ENCODE measurements around the gene UBE2U.
"Not testable (repeated sequence)": the region's sequence is repeated elsewhere in the genome, so short reads cannot be mapped to it uniquely, and the experiment has no call there.

Gene UBE2U

GRCh38 chr1:64194168-64195080, 9.0 kb upstream of the UBE2U start:
- no peak for DNase-seq

GRCh38 chr1:64195081-64195395, 8.4 kb upstream of the UBE2U start:
- no peak for DNase-seq

GRCh38 chr1:64196074-64196870, 7.2 kb upstream of the UBE2U start:
- no peak for DNase-seq

GRCh38 chr1:64197076-64197475, 6.3 kb upstream of the UBE2U start:
- DNase-seq: no peak

- no peak for DNase-seq
Observed at GRCh38 chr1:64199154-64199553, 4.3 kb upstream of the UBE2U start.

- no peak for DNase-seq
Observed at GRCh38 chr1:64200064-64200463, 3.4 kb upstream of the UBE2U start.

- no peak for DNase-seq
Observed at GRCh38 chr1:64209221-64209620, 5.8 kb downstream of the UBE2U start.

- DNase-seq: no peak
Observed at GRCh38 chr1:64212031-64212430, 8.6 kb downstream of the UBE2U start.

GRCh38 chr1:64215576-64215975, 12.2 kb downstream of the UBE2U start:
- peak; percentile 23 for DNase-seq

GRCh38 chr1:64220241-64220640, 16.8 kb downstream of the UBE2U start:
- DNase-seq: no peak

GRCh38 chr1:64223329-64224151, 20.1 kb downstream of the UBE2U start:
- no peak for DNase-seq

GRCh38 chr1:64224236-64224635, 20.8 kb downstream of the UBE2U start:
- DNase-seq: not testable (repeated sequence)

GRCh38 chr1:64228167-64228957, 24.9 kb downstream of the UBE2U start:
- DNase-seq: no peak

GRCh38 chr1:64229307-64229706, 25.9 kb downstream of the UBE2U start:
- DNase-seq: no peak

- no peak for DNase-seq
Observed at GRCh38 chr1:64231153-64231552, 27.7 kb downstream of the UBE2U start.

GRCh38 chr1:64231654-64232053, 28.2 kb downstream of the UBE2U start:
- no peak for DNase-seq

- no peak for DNase-seq
Observed at GRCh38 chr1:64234714-64235113, 31.3 kb downstream of the UBE2U start.

GRCh38 chr1:64235181-64235580, 31.8 kb downstream of the UBE2U start:
- no peak for DNase-seq

GRCh38 chr1:64235910-64236309, 32.5 kb downstream of the UBE2U start:
- DNase-seq: no peak

GRCh38 chr1:64236541-64236954, 33.1 kb downstream of the UBE2U start:
- DNase-seq: no peak

GRCh38 chr1:64239519-64239918, 36.1 kb downstream of the UBE2U start:
- DNase-seq: not testable (repeated sequence)

- DNase-seq: no peak
Observed at GRCh38 chr1:64240206-64240605, 36.8 kb downstream of the UBE2U start.
